ENCODE measurements around the gene TRABD. TPM values are rescaled to one million over a fixed set of nuclear protein-coding genes. Genes with fewer than 3 reads are reported as not detected.
"Not testable (repeated sequence)": the region's sequence is repeated elsewhere in the genome, so short reads cannot be mapped to it uniquely, and the experiment has no call there.

The TRABD gene
- total and polyA plus RNA-seq, 5 donors from 2014 or later: 33.0 to 115 (median 38.6) TPM

DNA sequence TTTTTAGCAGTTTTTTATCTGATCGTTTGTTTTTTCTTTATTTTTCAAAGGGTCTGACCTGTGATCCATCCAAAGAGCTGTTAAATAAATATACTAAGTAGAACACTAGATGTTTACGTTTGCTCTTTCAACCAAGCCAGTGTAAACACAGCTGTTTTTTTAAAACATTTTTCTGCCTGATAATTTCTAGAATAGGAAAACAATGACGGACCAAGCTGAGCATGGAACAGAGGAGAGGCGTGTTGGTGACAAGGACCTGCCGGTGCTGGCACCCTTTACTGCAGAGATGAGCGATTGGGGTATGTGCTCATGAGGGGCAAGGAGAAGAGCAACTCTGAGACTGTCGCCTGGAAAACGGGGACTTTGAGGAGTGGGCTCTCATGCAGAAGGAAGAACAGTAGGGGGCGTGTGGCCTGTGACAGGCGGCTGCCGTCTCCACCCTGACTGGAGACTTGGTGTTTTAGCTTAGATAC is 43.8 kb upstream of the TRABD start:
- Mint-ChIP-seq H3K4me3 (no peak overlapping the region), H3K36me3 (peaks cover 3% of the 10 kb centered on the region), H3K4me1 (no peaks in the 10 kb centered on the region), H3K27ac (no peak overlapping the region), H3K27me3 (peaks cover 27% of the 10 kb centered on the region), H3K9me3 (no peaks in the 10 kb centered on the region)
- no peak overlapping the region for H3K27ac ChIP-seq (ENCODE audit: insufficient read depth, low read length, poor library complexity, severe bottlenecking)
- H3K27me3 ChIP-seq (ENCODE audit: control insufficient read depth, insufficient read depth, low read length): no peaks in the 10 kb centered on the region
- DNase-seq (no peak), ATAC-seq (ENCODE audit: low read depth in 2 of 2) (no peak)
- no peaks in the 10 kb centered on the region for H3K36me3 ChIP-seq (ENCODE audit: control insufficient read depth, insufficient read depth, low read length)
- H3K4me1 ChIP-seq (ENCODE audit: control insufficient read depth, insufficient read depth, low read length, poor library complexity, severe bottlenecking): no peaks in the 10 kb centered on the region
- H3K9me3 ChIP-seq (ENCODE audit: control insufficient read depth in 2 of 2, low read length in 2 of 2): no peaks in the 10 kb centered on the region
- no peak overlapping the region for H3K4me3 ChIP-seq (ENCODE audit: low read depth, low read length)

DNA sequence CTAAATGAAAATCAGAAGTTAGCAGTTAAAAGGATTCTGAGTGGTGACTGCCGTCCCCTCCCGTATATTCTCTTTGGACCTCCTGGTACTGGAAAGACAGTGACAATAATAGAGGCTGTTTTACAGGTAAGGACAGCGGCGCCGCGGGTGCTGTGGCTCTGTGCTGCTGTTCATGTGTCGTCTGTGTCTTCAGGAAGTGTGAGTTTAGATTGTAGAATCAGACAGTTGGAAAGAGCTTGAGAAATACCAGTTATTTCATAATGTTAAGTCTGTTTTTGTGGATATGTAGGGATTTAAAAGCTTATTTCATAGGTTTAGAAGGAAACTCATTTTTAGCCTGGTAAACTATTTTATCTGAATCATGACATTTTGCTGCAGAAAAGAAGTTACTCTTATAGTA is 42.6 kb upstream of the TRABD start:
- Mint-ChIP-seq H3K27ac (no peak overlapping the region), H3K4me3 (no peak overlapping the region), H3K4me1 (no peaks in the 10 kb centered on the region), H3K36me3 (peaks cover 3% of the 10 kb centered on the region), H3K27me3 (peaks cover 27% of the 10 kb centered on the region), H3K9me3 (no peaks in the 10 kb centered on the region)
- no peaks in the 10 kb centered on the region for H3K9me3 ChIP-seq (ENCODE audit: control insufficient read depth in 2 of 2, low read length in 2 of 2)
- no peak overlapping the region for H3K27ac ChIP-seq (ENCODE audit: insufficient read depth, low read length, poor library complexity, severe bottlenecking)
- H3K27me3 ChIP-seq (ENCODE audit: control insufficient read depth, insufficient read depth, low read length): no peaks in the 10 kb centered on the region
- no peaks in the 10 kb centered on the region for H3K4me1 ChIP-seq (ENCODE audit: control insufficient read depth, insufficient read depth, low read length, poor library complexity, severe bottlenecking)
- no peaks in the 10 kb centered on the region for H3K36me3 ChIP-seq (ENCODE audit: control insufficient read depth, insufficient read depth, low read length)
- no peak overlapping the region for H3K4me3 ChIP-seq (ENCODE audit: low read depth, low read length)
- ATAC-seq (ENCODE audit: low read depth in 2 of 2): no peak
- DNase-seq: no peak

DNA sequence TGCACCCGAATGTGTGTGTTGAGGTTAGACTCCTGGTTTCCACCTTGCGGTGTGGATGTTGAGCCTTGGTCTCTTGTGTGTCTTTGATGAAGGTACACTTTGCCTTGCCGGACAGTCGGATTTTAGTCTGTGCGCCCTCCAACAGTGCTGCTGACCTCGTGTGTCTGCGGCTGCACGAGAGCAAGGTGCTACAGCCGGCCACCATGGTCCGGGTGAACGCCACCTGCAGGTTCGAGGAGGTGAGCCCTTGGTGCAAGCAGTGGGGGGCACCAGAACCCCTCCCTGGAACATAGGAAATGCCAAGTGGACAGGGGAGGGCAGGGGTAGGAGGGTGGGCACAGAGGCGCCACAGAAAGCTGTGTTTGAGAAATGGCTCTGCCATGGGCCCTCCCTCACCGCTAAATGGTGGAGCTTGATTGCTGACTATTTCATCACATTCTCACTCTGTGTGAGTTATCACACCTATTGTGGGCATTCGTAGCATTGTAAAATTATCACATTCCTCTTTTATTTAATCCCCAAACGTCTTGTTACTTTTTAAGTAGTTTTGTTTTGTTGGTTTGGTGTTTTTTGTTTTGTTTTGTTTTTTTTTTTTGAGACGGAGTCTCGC is 41.6 kb upstream of the TRABD start:
- no peak overlapping the region for H3K4me3 ChIP-seq (ENCODE audit: low read depth, low read length)
- H3K4me1 ChIP-seq (ENCODE audit: control insufficient read depth, insufficient read depth, low read length, poor library complexity, severe bottlenecking): no peaks in the 10 kb centered on the region
- Mint-ChIP-seq H3K36me3 (peaks cover 3% of the 10 kb centered on the region), H3K4me3 (no peak overlapping the region), H3K4me1 (peaks cover 0 to under 1% (median 0%) of the 10 kb centered on the region in 4 donors), H3K9me3 (no peaks in the 10 kb centered on the region), H3K27me3 (peaks cover 21% of the 10 kb centered on the region), H3K27ac (no peak overlapping the region)
- no peaks in the 10 kb centered on the region for H3K36me3 ChIP-seq (ENCODE audit: control insufficient read depth, insufficient read depth, low read length)
- H3K27ac ChIP-seq (ENCODE audit: insufficient read depth, low read length, poor library complexity, severe bottlenecking): no peak overlapping the region
- H3K9me3 ChIP-seq (ENCODE audit: control insufficient read depth in 2 of 2, low read length in 2 of 2): no peaks in the 10 kb centered on the region
- ATAC-seq (ENCODE audit: low read depth in 2 of 2) (no peak), DNase-seq (no peak)
- H3K27me3 ChIP-seq (ENCODE audit: control insufficient read depth, insufficient read depth, low read length): no peaks in the 10 kb centered on the region

DNA sequence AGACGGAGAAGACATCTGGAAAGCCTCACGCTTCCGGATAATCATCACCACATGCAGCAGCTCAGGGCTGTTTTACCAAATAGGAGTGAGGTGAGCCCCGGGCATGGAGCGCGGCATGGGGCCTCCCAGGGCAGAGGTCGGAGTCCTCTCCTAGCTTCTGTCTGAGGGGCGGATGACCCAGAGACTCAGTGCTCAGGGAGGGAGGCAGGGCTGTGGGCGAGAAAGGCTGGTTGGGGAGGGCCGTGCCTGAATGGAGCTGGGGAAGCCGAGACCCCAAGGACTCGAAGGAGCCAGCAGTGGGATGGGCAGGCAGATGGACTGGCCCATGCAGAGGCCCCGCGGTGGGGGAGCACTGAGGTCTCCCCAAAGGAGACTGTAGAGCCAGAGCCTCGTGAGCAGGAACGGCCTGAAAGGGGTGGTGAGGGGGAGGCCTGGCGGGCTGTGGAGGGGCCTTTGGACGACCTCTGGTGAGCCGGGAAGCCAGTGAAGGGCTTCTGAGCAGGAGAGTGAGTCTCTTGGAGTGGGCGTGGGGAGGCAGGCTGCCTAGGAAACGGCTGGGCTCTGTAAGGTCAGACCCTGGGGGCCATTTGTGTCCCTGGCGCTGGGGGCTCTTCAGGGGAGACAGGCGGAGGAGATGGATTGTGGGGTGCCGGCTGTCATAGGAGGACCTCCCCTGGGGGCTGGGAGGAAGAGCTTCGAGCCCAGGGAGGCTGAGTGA is 39.8 kb upstream of the TRABD start:
- no peaks in the 10 kb centered on the region for H3K27me3 ChIP-seq (ENCODE audit: control insufficient read depth, insufficient read depth, low read length)
- no peak overlapping the region for H3K4me3 Mint-ChIP-seq
- DNase-seq (no peak), ATAC-seq (ENCODE audit: low read depth in 2 of 2) (no peak)
- H3K9me3 ChIP-seq (ENCODE audit: control insufficient read depth in 2 of 2, low read length in 2 of 2): no peaks in the 10 kb centered on the region
- peaks cover 0 to 4% (median under 1%) of the 10 kb centered on the region in 4 donors for H3K4me1 Mint-ChIP-seq
- no peak overlapping the region for H3K27ac Mint-ChIP-seq
- no peak overlapping the region for H3K4me3 ChIP-seq (ENCODE audit: low read depth, low read length)
- peaks cover 3% of the 10 kb centered on the region for H3K4me1 ChIP-seq (ENCODE audit: control insufficient read depth, insufficient read depth, low read length, poor library complexity, severe bottlenecking)
- H3K27ac ChIP-seq (ENCODE audit: insufficient read depth, low read length, poor library complexity, severe bottlenecking): no peak overlapping the region
- H3K36me3 ChIP-seq (ENCODE audit: control insufficient read depth, insufficient read depth, low read length): no peaks in the 10 kb centered on the region
- no peaks in the 10 kb centered on the region for H3K9me3 Mint-ChIP-seq
- H3K27me3 Mint-ChIP-seq: peaks cover 10% of the 10 kb centered on the region
- H3K36me3 Mint-ChIP-seq: peaks cover 3% of the 10 kb centered on the region

GRCh38 chr22:50146439-50147238 is 39.1 kb upstream of the TRABD start:
- peak in 1 of 3 donors; percentile 18 for DNase-seq
- peaks cover 0 to 4% (median under 1%) of the 10 kb centered on the region in 4 donors for H3K4me1 Mint-ChIP-seq
- H3K27me3 Mint-ChIP-seq: peaks cover 5% of the 10 kb centered on the region
- H3K27me3 ChIP-seq (ENCODE audit: control insufficient read depth, insufficient read depth, low read length): no peaks in the 10 kb centered on the region
- H3K4me3 Mint-ChIP-seq: no peak overlapping the region
- H3K36me3 Mint-ChIP-seq: peaks cover 3% of the 10 kb centered on the region
- H3K27ac Mint-ChIP-seq: no peak overlapping the region
- peaks cover 3% of the 10 kb centered on the region for H3K4me1 ChIP-seq (ENCODE audit: control insufficient read depth, insufficient read depth, low read length, poor library complexity, severe bottlenecking)
- H3K9me3 ChIP-seq (ENCODE audit: control insufficient read depth in 2 of 2, low read length in 2 of 2): no peaks in the 10 kb centered on the region
- H3K27ac ChIP-seq (ENCODE audit: insufficient read depth, low read length, poor library complexity, severe bottlenecking): no peak overlapping the region
- ATAC-seq (ENCODE audit: low read depth in 2 of 2): no peak
- H3K4me3 ChIP-seq (ENCODE audit: low read depth, low read length): no peak overlapping the region
- no peaks in the 10 kb centered on the region for H3K36me3 ChIP-seq (ENCODE audit: control insufficient read depth, insufficient read depth, low read length)
- H3K9me3 Mint-ChIP-seq: no peaks in the 10 kb centered on the region

GRCh38 chr22:50147258-50148165 is 38.2 kb upstream of the TRABD start:
- ATAC-seq (ENCODE audit: low read depth in 2 of 2); H3K4me1 ChIP-seq (ENCODE audit: control insufficient read depth, insufficient read depth, low read length, poor library complexity, severe bottlenecking); H3K9me3 Mint-ChIP-seq; H3K36me3 Mint-ChIP-seq; DNase-seq; H3K27me3 ChIP-seq (ENCODE audit: control insufficient read depth, insufficient read depth, low read length); H3K4me3 ChIP-seq (ENCODE audit: low read depth, low read length); H3K36me3 ChIP-seq (ENCODE audit: control insufficient read depth, insufficient read depth, low read length); H3K4me3 Mint-ChIP-seq; H3K4me1 Mint-ChIP-seq; H3K9me3 ChIP-seq (ENCODE audit: control insufficient read depth in 2 of 2, low read length in 2 of 2); H3K27me3 Mint-ChIP-seq; H3K27ac Mint-ChIP-seq; H3K27ac ChIP-seq (ENCODE audit: insufficient read depth, low read length, poor library complexity, severe bottlenecking): not testable (repeated sequence)

GRCh38 chr22:50148166-50148500 is 37.6 kb upstream of the TRABD start:
- Histone ChIP-seq H3K27ac (ENCODE audit: insufficient read depth, low read length, poor library complexity, severe bottlenecking) (no peak overlapping the region), H3K4me1 (ENCODE audit: control insufficient read depth, insufficient read depth, low read length, poor library complexity, severe bottlenecking) (peaks cover 3% of the 10 kb centered on the region), H3K9me3 (ENCODE audit: control insufficient read depth in 2 of 2, low read length in 2 of 2) (no peaks in the 10 kb centered on the region), H3K36me3 (ENCODE audit: control insufficient read depth, insufficient read depth, low read length) (no peaks in the 10 kb centered on the region), H3K4me3 (ENCODE audit: low read depth, low read length) (no peak overlapping the region), H3K27me3 (ENCODE audit: control insufficient read depth, insufficient read depth, low read length) (no peaks in the 10 kb centered on the region)
- ATAC-seq (ENCODE audit: low read depth in 2 of 2): no peak
- no peak for DNase-seq
- no peak overlapping the region for H3K27ac Mint-ChIP-seq
- H3K4me1 Mint-ChIP-seq: peaks cover 0 to 4% (median under 1%) of the 10 kb centered on the region in 4 donors
- no peaks in the 10 kb centered on the region for H3K9me3 Mint-ChIP-seq
- H3K36me3 Mint-ChIP-seq: no peaks in the 10 kb centered on the region
- H3K27me3 Mint-ChIP-seq: no peaks in the 10 kb centered on the region
- no peak overlapping the region for H3K4me3 Mint-ChIP-seq

All from CD4-positive, CD25-positive, alpha-beta regulatory T cell (primary cell).